ENCODE data around the gene MOV10L1. TPM values are rescaled to one million over a fixed set of nuclear protein-coding genes. Genes with fewer than 3 reads are reported as not detected.

The MOV10L1 gene
- total and polyA plus RNA-seq, 11 donors, result 0.06 to 0.63 (median 0.13) TPM; not detected in 6

DNA sequence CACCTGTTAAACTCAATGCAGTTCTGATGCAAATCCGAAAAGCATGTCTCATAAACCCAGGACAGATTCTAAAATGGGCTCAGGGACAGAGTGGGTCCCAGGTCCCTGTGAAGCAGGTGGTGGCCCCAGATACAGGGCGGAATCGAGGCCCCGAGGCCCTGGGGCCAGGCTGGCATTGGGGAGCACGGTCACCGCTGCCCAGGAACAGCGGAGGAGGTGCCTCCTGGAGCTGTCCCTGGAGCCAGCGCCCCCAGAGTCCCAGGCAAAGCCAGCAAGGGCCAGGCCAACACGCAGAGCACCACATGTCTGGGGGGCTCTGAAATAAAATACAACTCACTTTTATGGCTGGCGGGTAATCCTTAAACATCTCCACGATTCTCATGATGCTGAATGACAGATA lies 21.7 kb upstream of the MOV10L1 start:
- WGBS, 4 donors, result 79 to 87% (median 85%) methylated on average over 10 to 11 of the region's 11 CpGs
- intact Hi-C loops (cut with DNase I), result no loop called here

DNA sequence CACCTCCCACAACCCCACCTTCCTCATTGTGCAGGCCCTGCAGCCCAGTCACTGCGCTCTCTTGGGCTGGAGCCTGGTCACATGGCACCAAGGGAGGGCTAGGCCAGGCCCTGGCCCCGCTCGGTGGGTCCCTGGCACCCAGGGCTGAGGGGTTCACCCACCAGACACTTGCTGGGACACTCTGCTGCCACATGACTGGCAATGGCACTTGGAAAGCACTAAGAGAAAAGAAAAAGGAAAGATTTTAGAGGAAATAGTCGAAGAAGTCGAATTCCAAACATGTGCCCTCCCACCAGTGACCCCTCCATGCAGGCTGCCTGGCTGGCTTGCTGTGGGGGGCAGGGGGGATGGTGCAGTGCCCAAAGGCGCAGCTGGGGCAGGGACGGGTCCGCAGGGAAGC lies 19.4 kb upstream of the MOV10L1 start:
- no peaks in the 10 kb centered on the region for H3K36me3 ChIP-seq
- H3K27me3 ChIP-seq, result peaks cover 0 to 13% (median 0%) of the 10 kb centered on the region in 9 donors
- intact Hi-C loops (cut with DNase I), result no loop called here
- DNase-seq (no peak), ATAC-seq (no peak)
- TF ChIP-seq, protein P1, sequence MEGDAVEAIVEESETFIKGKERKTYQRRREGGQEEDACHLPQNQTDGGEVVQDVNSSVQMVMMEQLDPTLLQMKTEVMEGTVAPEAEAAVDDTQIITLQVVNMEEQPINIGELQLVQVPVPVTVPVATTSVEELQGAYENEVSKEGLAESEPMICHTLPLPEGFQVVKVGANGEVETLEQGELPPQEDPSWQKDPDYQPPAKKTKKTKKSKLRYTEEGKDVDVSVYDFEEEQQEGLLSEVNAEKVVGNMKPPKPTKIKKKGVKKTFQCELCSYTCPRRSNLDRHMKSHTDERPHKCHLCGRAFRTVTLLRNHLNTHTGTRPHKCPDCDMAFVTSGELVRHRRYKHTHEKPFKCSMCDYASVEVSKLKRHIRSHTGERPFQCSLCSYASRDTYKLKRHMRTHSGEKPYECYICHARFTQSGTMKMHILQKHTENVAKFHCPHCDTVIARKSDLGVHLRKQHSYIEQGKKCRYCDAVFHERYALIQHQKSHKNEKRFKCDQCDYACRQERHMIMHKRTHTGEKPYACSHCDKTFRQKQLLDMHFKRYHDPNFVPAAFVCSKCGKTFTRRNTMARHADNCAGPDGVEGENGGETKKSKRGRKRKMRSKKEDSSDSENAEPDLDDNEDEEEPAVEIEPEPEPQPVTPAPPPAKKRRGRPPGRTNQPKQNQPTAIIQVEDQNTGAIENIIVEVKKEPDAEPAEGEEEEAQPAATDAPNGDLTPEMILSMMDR (IDR thresholded peaks at IDR 0.05), result no peak
- TF ChIP-seq POLR2A (IDR thresholded peaks at IDR 0.05), result no peak
- H3K27ac ChIP-seq, result no peak overlapping the region
- H3K9me3 ChIP-seq, result no peaks in the 10 kb centered on the region
- H3K4me1 ChIP-seq, result no peaks in the 10 kb centered on the region
- H3K4me3 ChIP-seq, result no peak overlapping the region
- WGBS, 4 donors, result 68 to 92% (median 83%) methylated on average over 7 to 8 of the region's 8 CpGs

More for the DNA sequence above, 21.7 kb upstream of the MOV10L1 start:
- Histone ChIP-seq H3K4me3 (no peak overlapping the region), H3K36me3 (no peaks in the 10 kb centered on the region), H3K27me3 (peaks cover 0 to 20% (median 0%) of the 10 kb centered on the region in 9 donors), H3K9me3 (no peaks in the 10 kb centered on the region), H3K4me1 (no peaks in the 10 kb centered on the region), H3K27ac (no peak overlapping the region)
- ATAC-seq, result no peak
- no peak for DNase-seq
- no peak for TF ChIP-seq POLR2A (IDR thresholded peaks at IDR 0.05)
- TF ChIP-seq, protein P1 (IDR thresholded peaks at IDR 0.05), result no peak

DNA sequence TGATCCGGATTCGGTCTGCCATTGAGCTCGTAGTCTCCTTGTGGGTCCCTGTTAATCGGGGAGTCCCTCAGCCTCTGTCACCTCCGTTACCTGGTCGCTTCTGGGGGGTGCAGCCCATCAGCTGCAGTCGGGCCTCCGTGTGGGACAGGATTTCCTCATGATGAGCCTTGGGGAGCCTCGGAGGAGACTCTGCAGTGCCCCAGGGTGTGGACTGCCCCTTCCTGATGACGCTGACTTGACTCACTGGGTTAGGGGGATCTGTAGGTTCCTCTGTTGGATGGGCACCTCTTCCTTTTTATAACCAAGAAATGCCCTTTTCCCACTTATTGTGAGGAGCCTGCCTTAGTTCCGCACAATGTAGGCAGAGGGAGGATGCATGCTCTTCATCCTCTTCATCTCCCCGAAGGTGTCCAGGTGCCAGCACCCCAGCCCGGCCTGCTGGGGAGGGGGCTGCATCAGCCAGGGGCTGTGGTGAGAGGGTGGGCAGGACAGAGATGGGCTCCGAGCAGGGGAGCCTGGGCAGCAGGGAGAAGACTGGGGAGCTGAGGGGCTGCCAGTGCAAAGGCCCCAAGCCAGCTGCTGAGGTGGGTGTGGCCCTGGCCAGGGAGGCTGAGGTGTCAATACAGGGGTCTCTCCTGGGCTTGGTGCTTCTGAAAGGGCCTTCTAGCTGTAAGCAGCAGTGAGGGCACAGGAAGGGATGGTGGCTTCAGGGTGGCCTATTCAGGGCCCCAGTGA lies 18.2 kb upstream of the MOV10L1 start:
- Histone ChIP-seq H3K36me3 (no peaks in the 10 kb centered on the region), H3K27ac (no peak overlapping the region), H3K27me3 (peaks cover 0 to 13% (median 0%) of the 10 kb centered on the region in 9 donors), H3K4me3 (no peak overlapping the region), H3K4me1 (no peaks in the 10 kb centered on the region), H3K9me3 (no peaks in the 10 kb centered on the region)
- intact Hi-C loops (cut with DNase I), result no loop called here
- WGBS, 4 donors, result 83 to 92% (median 85%) methylated on average over 14 of the region's 14 CpGs
- TF ChIP-seq POLR2A (IDR thresholded peaks at IDR 0.05), result no peak
- TF ChIP-seq, protein P1 (IDR thresholded peaks at IDR 0.05), result no peak
- DNase-seq (no peak), ATAC-seq (no peak)

DNA sequence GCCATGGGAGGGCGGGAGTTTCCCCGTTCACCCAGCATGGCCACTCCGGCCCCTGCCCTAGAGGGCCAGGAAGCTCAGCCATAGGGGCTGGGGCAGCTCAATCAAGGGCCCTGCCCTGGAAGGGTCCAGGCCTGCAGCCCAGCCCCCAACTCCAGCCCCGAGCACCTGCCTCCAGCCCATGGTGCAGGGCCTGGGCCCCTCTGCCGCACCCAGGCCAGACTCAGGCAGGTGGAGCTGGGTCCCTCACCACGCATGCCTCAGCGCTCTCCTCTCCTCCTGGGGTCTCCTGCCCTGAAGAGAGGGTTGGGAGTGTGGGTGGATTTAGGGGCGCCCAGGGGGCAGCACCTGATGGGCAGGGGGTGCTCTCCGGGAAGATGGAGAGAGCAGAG lies 17.6 kb upstream of the MOV10L1 start:
- Histone ChIP-seq H3K9me3 (no peaks in the 10 kb centered on the region), H3K4me3 (no peak overlapping the region), H3K36me3 (no peaks in the 10 kb centered on the region), H3K4me1 (no peaks in the 10 kb centered on the region), H3K27ac (no peak overlapping the region), H3K27me3 (peaks cover 0 to 13% (median 0%) of the 10 kb centered on the region in 9 donors)
- ATAC-seq, result peak in 1 of 4 donors; percentile 24
- WGBS, 4 donors, result 88 to 91% (median 91%) methylated on average over 6 to 9 of the region's 9 CpGs
- no peak for TF ChIP-seq POLR2A (IDR thresholded peaks at IDR 0.05)
- TF ChIP-seq, protein P1 (IDR thresholded peaks at IDR 0.05), result no peak
- DNase-seq, result no peak
- intact Hi-C loops (cut with DNase I), result no loop called here

Data from heart left ventricle (tissue), 16 donors.